Subcutaneous adipose tissue (tissue), 4 donors: ENCODE data around the gene GJC2. TPM values are rescaled to one million over a fixed set of nuclear protein-coding genes. Genes with fewer than 3 reads are reported as not detected.

ENCODE experiments used
- CTCF ChIP-seq: fragments of 450-650 bp; IDR thresholded peaks from one replicate; pipeline ENCODE4 v1.5.1; 2016; ENCODE audit warnings: low read depth, mild to moderate bottlenecking, control low read depth, antibody characterized with exemption, moderate library complexity
- total RNA-seq, 4 donors: library from RNA; depleted of rRNA; stranded (reverse); fragments of >200 nt; gene quantifications; one replicate each; pipeline ENCODE4 v1.1.0, GENCODE V29; 2016

The GJC2 gene
- total RNA-seq, 4 donors from 2014 or later = 0.68 to 3.0 (median 1.1) TPM

GRCh38 chr1:228161866-228162265, 12.1 kb downstream of the GJC2 start:
- no peak for TF ChIP-seq CTCF

DNA sequence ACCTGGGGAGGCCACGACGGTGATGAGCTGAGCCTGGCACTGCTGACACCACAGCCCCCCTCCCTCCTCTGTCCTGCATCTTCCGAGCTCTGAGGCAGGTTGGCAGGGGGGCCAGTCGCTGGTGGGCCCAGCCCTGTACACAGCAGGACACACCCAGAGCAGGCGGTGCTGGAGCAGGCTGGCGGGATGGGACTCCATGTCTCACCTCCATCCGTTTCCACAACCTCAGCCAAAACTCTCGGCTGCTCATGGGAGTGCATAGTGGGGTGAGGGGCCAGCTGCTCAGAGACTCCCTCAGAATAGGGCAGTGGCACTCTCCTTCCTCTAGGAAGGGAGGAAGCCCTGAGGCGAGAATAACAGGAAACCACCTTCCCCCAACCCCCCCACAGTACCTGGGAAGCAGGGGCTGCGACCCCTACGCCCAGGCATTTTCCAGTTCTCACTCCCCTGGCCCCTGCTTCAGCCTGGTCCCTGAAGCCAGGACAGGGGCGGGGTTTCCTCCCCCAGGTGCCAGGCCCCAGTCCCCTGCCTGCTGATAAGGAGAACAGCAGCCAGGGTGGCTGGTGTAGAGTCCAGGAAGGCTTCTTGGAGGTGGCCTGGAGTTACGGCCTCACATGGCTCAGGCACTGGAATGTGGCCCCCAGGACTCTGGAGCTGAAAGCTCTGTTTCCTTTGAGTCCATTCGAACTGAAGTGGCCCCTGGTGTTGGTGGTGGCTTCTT, 12.7 kb downstream of the GJC2 start:
- TF ChIP-seq CTCF = no peak

- no peak for TF ChIP-seq CTCF
Measured at GRCh38 chr1:228163007-228163753, 13.4 kb downstream of the GJC2 start.

DNA sequence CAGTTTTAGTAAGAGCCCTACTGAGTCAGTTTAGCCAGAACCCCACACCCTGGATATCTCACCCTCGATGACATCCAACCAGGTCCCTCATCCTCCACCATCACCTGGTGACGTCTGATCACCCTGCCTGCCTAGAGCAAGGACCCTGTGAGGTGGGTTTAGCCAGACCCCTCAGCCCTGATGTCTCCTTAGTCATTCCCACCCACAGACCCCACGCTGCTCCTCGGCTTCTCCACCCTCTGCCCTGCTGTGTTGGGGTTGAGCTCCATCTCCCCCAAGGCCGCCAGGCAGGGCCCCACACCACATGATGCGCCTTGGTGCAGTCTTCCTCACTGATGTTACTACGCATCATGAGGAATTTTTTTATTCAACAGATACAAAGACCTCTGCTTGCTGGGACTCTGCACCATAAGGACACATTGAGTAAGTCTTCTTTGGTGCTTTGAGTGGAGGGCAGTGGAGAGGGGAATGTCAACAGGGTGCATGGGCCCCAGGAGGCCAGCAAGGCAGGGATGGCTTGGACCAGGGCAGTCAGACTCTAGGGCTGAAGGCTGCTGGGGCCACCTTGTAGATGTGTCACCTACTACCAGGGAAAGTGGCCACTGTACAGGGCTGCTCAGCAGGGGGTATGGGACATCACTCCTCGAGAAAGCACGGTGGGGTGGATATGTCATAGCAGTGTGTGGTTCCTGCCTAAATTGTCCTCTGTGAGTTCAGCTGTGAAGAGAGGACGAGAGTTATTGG, 14.2 kb downstream of the GJC2 start:
- TF ChIP-seq CTCF = no peak

DNA sequence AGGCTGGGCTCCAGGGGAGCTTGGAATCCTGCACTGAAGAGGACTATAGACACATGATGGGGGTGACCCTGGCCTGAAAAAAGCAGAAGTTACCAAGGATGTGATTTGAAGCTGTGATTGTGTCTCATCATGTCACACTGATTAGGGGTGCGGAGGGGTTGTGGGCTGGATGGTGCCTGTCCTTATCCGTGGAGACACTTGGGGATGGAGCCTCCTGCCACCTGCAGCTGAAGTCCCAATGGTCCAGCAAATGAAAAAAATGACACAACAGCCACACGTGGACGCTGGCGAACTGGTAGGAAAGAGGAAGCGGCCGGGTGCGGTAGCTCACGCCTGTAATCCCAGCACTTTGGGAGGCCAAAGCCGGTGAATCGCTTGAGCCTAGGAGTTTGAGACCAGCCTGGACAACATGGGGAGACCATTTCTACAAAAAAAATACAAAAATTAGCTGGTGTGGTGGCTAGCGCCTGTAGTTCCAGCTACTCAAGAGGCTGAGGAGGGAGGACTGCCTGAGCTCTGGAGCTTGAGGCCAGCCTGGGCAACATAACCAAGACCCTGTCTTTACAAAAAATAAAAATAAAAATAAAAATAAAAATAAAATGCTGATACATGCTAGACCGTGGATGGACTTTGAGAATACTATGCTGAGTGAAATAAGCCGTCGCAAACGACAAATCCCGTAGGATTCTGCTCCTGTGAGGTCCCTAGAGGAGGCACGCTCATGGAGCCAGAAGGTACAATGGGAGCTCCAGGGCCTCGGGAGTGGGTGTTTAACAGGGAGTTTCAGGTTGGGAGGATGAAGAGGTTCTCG, 15.0 kb downstream of the GJC2 start:
- TF ChIP-seq CTCF = no peak

GRCh38 chr1:228165372-228166169, 15.8 kb downstream of the GJC2 start, which contains the start of gene IBA57:
TSS of gene IBA57 (plus strand) at chr1:228165804. CDS start at chr1:228165817, 13 bp downstream.
- no peak for TF ChIP-seq CTCF
